HepG2 (cell line): ENCODE measurements around the gene NPAS2. TPM values are rescaled to one million over a fixed set of nuclear protein-coding genes. Genes with fewer than 3 reads are reported as not detected.

Experiments used
- CHD4 ChIP-seq: fragments of 200-600 bp; sonication (generic); IDR thresholded peaks from 2 replicates; pipeline ENCODE4 v1.7.0; 2017; ENCODE audit warnings: mild to moderate bottlenecking, low read length, borderline replicate concordance
- CTCF ChIP-seq: sonication (generic); formaldehyde crosslinking; IDR thresholded peaks from 2 replicates; pipeline ENCODE4 v1.5.0; 2020; ENCODE audit warnings: mild to moderate bottlenecking, missing genetic modification reagents, moderate library complexity
- DRAP1 ChIP-seq: IDR thresholded peaks from 2 replicates; pipeline ENCODE4 v1.6.1; 2016; ENCODE audit warnings: missing genetic modification reagents, missing compliant biosample characterization
- FOSL2 ChIP-seq: sonication (generic); formaldehyde crosslinking; IDR thresholded peaks from 2 replicates; pipeline ENCODE4 v1.4.0; 2020; ENCODE audit warnings: missing genetic modification reagents
- GZF1 ChIP-seq: sonication (generic); formaldehyde crosslinking; IDR thresholded peaks from 2 replicates; pipeline ENCODE4 v1.5.1; 2020; ENCODE audit warnings: mild to moderate bottlenecking, missing genetic modification reagents
- IKZF4 ChIP-seq: sonication (generic); formaldehyde crosslinking; IDR thresholded peaks from 2 replicates; pipeline ENCODE4 v1.5.1; 2020; ENCODE audit warnings: borderline replicate concordance, mild to moderate bottlenecking, low read depth, missing genetic modification reagents; ENCODE audit errors: not compliant biosample characterization
- KIAA2018 ChIP-seq: sonication (generic); formaldehyde crosslinking; IDR thresholded peaks from 2 replicates; pipeline ENCODE4 v1.5.0; 2020; ENCODE audit warnings: mild to moderate bottlenecking, missing genetic modification reagents, borderline replicate concordance
- MTERF4 ChIP-seq: sonication (generic); formaldehyde crosslinking; IDR thresholded peaks from 2 replicates; pipeline ENCODE4 v1.8.0; 2023; ENCODE audit warnings: mild to moderate bottlenecking, missing genetic modification reagents
- MZF1 ChIP-seq: sonication (generic); formaldehyde crosslinking; IDR thresholded peaks from 2 replicates; pipeline ENCODE4 v1.8.1; 2023; ENCODE audit warnings: mild to moderate bottlenecking, missing genetic modification reagents, borderline replicate concordance
- NR2C2 ChIP-seq: sonication (generic); formaldehyde crosslinking; IDR thresholded peaks from 2 replicates; pipeline ENCODE4 v1.4.0; 2020; ENCODE audit warnings: missing genetic modification reagents, mild to moderate bottlenecking, moderate library complexity, borderline replicate concordance
- TGIF2 ChIP-seq: IDR thresholded peaks from 2 replicates; pipeline ENCODE4 v1.6.1; 2016; ENCODE audit warnings: control low read depth, missing compliant biosample characterization
- ZBTB38 ChIP-seq: sonication (generic); formaldehyde crosslinking; IDR thresholded peaks from 2 replicates; pipeline ENCODE4 v1.5.1; 2020; ENCODE audit warnings: mild to moderate bottlenecking, missing genetic modification reagents
- ZFP82 ChIP-seq: sonication (generic); formaldehyde crosslinking; IDR thresholded peaks from 2 replicates; pipeline ENCODE4 v1.5.1; 2020; ENCODE audit warnings: mild to moderate bottlenecking, missing genetic modification reagents, borderline replicate concordance
- ZNF10 ChIP-seq: sonication (generic); formaldehyde crosslinking; IDR thresholded peaks from 2 replicates; pipeline ENCODE4 v1.4.0; 2020; ENCODE audit warnings: mild to moderate bottlenecking, low read depth, missing genetic modification reagents, borderline replicate concordance
- ZNF282 ChIP-seq: fragments of 450-650 bp; IDR thresholded peaks from 2 replicates; pipeline ENCODE4 v1.6.1; 2018; ENCODE audit not compliant: partially characterized antibody
- ZSCAN22 ChIP-seq: sonication (generic); formaldehyde crosslinking; IDR thresholded peaks from 2 replicates; pipeline ENCODE4 v1.4.0; 2020; ENCODE audit warnings: mild to moderate bottlenecking, missing genetic modification reagents
- ZSCAN29 ChIP-seq: sonication (generic); formaldehyde crosslinking; conservative IDR thresholded peaks from 2 replicates; pipeline ENCODE4 v1.4.0; 2020; ENCODE audit warnings: mild to moderate bottlenecking, missing genetic modification reagents
- polyA plus RNA-seq, 8 experiments: library from polyadenylated mRNA; depleted of rRNA in 3 of 8; stranded (reverse) in 7 of 8; unstranded in 1 of 8; fragments of >200 nt; fragmentation: Illumina TruSeq in 4 of 8; extraction: Trizol in 4 of 8; gene quantifications; 2 replicates each; pipeline versions ENCODE4 v1.2.1 to v1.2.3, GENCODE V29; 2011 to 2016; ENCODE audit warnings: low read depth in 4 of 8, missing spikeins in 1 of 8, mixed read lengths in 1 of 8; ENCODE audit not compliant: insufficient read depth in 1 of 8
- total RNA-seq, 5 experiments: library from RNA; depleted of rRNA; stranded (reverse); fragments of >200 nt; fragmentation: Illumina TruSeq; extraction: Trizol; gene quantifications; 2 replicates each; pipeline ENCODE4 v1.2.3, GENCODE V29; 2016; ENCODE audit warnings: low read depth in 1 of 5

The NPAS2 gene
- total and polyA plus RNA-seq, 2 of the 13 experiments (the other 11 are each of a cell fraction or from before 2014, with no cell fraction given), result 14.8 to 37.5 TPM

- no peak; the same call in 1 of the 2 replicates for TF ChIP-seq CHD4
- TF ChIP-seq NR2C2, result peak; percentile 82; the same call in 1 of the 2 replicates
- no peak for TF ChIP-seq ZNF10 (CRISPR knock-in tag)
- no peak for TF ChIP-seq KIAA2018 (CRISPR knock-in tag)
- TF ChIP-seq FOSL2 (CRISPR knock-in tag), result peak; percentile 97
- TF ChIP-seq ZBTB38 (CRISPR knock-in tag), result peak; percentile 61; the same call in 1 of the 2 replicates
- no peak for TF ChIP-seq MZF1 (CRISPR knock-in tag)
- TF ChIP-seq ZNF282, result no peak
- TF ChIP-seq DRAP1 (CRISPR knock-in tag), result 0 out of 2 replicates have a peak, but pooled peaks have one; percentile 25
- no peak for TF ChIP-seq ZSCAN22 (CRISPR knock-in tag)
- no peak for TF ChIP-seq MTERF4 (CRISPR knock-in tag)
- TF ChIP-seq GZF1, result no peak
- no peak for TF ChIP-seq IKZF4
- no peak for TF ChIP-seq ZSCAN29
- TF ChIP-seq CTCF (CRISPR knock-in tag), result no peak
- TF ChIP-seq TGIF2 (CRISPR knock-in tag), result peak; percentile 88
- TF ChIP-seq ZFP82 (CRISPR knock-in tag), result no peak
Observed at GRCh38 chr2:100882645-100883613, 63.0 kb downstream of the NPAS2 start (continued).
